Central memory CD4-positive, alpha-beta T cell (primary cell): Measurements from ENCODE around the gene DOCK9.

Source experiments
- DNase-seq: peaks from one replicate; pipeline ENCODE4 v3.0.0; 2022
- total RNA-seq, 3 experiments: gene quantifications; one replicate each; lab custom pipeline; 2026; lab: John Stamatoyannopoulos, UW

Gene DOCK9, protein sequence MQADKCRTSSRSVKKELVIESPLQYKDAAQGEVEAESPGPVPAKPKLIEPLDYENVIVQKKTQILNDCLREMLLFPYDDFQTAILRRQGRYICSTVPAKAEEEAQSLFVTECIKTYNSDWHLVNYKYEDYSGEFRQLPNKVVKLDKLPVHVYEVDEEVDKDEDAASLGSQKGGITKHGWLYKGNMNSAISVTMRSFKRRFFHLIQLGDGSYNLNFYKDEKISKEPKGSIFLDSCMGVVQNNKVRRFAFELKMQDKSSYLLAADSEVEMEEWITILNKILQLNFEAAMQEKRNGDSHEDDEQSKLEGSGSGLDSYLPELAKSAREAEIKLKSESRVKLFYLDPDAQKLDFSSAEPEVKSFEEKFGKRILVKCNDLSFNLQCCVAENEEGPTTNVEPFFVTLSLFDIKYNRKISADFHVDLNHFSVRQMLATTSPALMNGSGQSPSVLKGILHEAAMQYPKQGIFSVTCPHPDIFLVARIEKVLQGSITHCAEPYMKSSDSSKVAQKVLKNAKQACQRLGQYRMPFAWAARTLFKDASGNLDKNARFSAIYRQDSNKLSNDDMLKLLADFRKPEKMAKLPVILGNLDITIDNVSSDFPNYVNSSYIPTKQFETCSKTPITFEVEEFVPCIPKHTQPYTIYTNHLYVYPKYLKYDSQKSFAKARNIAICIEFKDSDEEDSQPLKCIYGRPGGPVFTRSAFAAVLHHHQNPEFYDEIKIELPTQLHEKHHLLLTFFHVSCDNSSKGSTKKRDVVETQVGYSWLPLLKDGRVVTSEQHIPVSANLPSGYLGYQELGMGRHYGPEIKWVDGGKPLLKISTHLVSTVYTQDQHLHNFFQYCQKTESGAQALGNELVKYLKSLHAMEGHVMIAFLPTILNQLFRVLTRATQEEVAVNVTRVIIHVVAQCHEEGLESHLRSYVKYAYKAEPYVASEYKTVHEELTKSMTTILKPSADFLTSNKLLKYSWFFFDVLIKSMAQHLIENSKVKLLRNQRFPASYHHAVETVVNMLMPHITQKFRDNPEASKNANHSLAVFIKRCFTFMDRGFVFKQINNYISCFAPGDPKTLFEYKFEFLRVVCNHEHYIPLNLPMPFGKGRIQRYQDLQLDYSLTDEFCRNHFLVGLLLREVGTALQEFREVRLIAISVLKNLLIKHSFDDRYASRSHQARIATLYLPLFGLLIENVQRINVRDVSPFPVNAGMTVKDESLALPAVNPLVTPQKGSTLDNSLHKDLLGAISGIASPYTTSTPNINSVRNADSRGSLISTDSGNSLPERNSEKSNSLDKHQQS (N-terminal part only)
- 95.0 to 402 (median 254) reads per million in 3 experiments for total RNA-seq

- no peak for DNase-seq
These were observed at the start of gene DOCK9 for GRCh38 chr13:98977568-98978265. Gene DOCK9 (minus strand): TSS chr13:98978064. CDS start chr13:98977909, 155 bp downstream.

DNA sequence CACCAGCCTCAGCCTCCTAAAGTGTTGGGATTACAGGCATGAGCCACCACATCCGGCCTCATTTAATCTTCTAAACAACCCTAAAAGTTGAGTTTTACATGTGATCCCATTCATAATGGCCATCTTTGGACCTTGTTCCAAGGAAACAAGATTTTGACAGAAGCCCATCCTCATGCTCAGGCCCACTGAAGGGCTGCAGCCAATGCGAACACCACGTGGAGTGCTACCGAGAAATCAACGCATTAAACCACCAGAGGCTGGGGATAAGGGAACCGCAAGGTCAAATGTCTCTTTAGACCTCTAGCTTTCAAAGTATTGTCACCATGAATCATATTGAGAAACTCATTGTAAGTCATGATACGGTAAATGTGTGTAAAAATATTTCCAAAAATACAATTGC, 49.4 kb upstream of the DOCK9 start:
- DNase-seq = no peak

DNA sequence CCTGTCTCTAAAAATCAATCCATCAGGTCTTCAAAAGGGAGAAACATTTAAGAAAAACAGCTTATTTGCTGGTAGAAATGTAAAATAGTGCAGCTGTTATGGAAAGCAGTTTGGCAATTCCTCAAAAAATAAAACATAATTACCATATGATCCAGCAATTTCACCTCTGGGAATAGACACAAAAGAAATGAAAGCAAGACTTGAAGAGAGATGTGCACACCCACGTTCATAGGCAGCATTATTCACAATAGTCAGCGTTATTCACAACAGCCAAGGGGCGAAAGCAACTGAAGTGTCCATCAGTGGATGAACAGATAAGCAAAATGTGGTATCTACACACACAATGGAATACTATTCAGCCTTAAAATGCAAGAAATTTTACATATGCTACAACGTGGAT, 45.1 kb upstream of the DOCK9 start:
- no peak for DNase-seq

GRCh38 chr13:99018418-99019180, 40.7 kb upstream of the DOCK9 start:
- DNase-seq = no peak

- peak; percentile 12 for DNase-seq
These were observed 38.0 kb upstream of the DOCK9 start for GRCh38 chr13:99015606-99016490.

DNA sequence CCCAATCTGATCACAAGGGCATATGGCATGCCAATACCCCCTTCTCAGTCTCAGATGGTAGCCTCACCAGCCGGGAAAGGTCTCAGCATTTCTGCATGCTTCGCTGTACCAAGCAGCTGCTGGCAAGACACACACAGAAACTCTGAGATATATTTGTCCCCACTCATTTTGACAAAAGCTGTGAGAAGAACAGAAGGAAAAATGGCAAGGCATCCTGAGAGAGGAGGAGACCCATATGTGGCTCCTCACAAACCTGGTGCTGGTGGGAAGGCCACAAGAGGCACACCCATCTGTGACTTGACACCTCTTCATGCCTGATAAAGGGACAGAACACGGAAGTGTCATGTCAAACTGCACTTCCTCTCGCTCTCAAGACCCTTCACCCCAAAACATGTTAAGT, 36.7 kb upstream of the DOCK9 start:
- DNase-seq = no peak

DNA sequence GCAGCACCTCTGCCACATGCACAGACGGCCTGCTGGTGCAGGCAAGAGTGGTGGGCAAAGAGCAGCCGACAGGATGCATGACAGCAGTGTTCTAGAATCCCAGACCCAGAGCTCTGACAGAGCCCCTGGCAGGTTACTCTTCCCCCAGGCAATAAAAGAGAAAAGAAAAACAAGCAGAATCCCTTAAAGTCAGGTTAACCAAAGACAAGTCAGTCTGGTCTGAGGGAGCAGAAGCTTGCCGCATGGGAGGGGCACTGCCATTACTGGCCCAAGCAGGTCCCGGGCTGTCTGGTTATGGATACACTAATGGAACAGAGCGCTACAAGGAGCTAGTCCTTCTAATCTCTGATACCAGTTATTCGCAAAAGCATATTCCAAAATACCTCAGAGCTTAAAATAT, 36.1 kb upstream of the DOCK9 start:
- no peak for DNase-seq

DNA sequence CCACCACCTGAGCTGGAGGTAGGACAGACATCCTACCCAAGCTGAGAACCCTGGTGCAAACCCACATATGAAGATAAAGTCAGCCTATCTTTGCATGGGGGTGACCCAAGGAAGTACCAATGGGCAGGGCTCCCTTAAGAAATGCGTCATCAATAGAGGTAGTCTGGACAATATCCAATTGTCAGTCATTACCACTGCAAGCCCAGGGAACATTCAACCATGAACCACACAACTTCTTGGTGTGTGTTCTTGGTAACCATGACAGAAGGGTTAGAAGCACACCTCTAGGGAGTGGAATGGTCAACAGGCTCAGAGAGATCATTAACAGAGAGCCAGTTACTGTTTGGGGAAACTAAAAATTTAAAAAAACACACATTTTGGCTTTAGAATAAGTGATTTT, 34.7 kb upstream of the DOCK9 start:
- DNase-seq = no peak

GRCh38 chr13:99009987-99010551, 32.2 kb upstream of the DOCK9 start:
- DNase-seq = no peak

- DNase-seq = no peak
These were observed 30.7 kb upstream of the DOCK9 start for GRCh38 chr13:99008577-99008976.

DNA sequence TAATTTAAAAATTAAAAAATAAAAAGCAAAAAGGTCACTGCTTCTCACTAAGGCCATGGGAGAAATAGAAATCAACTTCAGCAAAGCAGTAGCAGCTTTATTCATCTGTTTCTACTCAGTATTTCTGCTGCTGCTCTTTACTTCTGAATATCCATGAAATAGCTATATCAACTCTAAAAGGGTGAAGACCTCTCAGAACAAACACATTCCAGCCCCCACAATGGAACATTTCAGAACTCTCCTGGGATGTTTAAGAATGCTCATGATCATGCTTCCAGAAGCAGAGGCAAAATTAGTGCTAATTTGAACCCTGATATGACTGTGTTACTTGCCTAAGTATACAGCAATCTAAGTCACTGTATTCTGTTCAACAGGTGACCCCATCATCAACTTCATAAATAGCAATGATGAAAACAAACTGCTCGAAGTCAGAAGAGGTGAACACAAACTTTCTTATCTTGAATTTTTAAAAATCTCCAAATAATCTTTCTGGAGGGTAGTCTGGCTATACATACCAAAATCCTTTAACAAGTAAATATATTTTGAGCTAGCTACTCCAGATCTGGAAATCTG, 29.6 kb upstream of the DOCK9 start:
- no peak for DNase-seq

DNA sequence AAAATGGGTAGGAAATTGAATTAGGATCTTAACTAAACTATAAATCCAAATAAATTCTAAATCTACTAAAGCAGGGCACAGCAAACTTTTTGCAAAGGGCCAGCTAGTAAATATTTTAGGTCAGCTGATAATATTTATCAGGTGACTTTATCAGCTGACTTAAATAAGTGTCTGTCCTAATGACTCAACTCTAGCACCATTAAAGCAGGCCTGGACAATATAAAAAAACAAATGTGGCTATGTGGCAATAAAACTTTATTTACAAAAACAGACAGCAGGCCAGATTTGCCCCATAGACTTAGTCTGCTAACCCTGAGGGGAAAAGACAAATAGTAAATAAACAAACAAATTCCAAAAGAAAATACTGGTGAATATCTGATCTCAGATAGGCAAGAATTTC, 27.7 kb upstream of the DOCK9 start:
- no peak for DNase-seq

DNA sequence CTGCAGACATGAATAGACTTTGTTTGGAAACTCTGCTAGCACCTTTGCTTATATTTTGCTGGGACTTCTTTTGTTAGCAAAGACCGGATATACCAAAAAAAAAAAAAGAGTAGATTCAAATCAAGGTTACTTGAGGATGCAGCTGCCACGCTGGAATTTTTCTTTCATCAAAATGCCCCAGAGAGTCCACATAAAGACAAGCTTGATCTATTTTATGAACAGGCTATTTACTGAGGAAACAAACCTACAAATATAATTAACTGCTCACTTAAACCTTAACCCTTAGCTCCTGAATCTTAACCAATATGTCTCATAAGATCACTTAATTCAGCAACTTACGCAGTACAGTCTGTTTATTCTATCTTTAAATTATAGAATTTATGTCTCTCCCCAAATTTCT, 27.1 kb upstream of the DOCK9 start:
- no peak for DNase-seq

GRCh38 chr13:99003851-99004471, 26.1 kb upstream of the DOCK9 start:
- DNase-seq = no peak

- DNase-seq = no peak
These were observed 25.3 kb upstream of the DOCK9 start for GRCh38 chr13:99003186-99003585.

GRCh38 chr13:99002172-99002710, 24.4 kb upstream of the DOCK9 start:
- no peak for DNase-seq

GRCh38 chr13:99000137-99000536, 22.3 kb upstream of the DOCK9 start:
- no peak for DNase-seq

- DNase-seq = no peak
These were observed 21.7 kb upstream of the DOCK9 start for GRCh38 chr13:98999639-98999952.
